ENCODE measurements around the gene SHBG. TPM values are rescaled to one million over a fixed set of nuclear protein-coding genes. Genes with fewer than 3 reads are reported as not detected.

The SHBG gene
- total RNA-seq, 1 experiment from 2014 or later = not detected

DNA sequence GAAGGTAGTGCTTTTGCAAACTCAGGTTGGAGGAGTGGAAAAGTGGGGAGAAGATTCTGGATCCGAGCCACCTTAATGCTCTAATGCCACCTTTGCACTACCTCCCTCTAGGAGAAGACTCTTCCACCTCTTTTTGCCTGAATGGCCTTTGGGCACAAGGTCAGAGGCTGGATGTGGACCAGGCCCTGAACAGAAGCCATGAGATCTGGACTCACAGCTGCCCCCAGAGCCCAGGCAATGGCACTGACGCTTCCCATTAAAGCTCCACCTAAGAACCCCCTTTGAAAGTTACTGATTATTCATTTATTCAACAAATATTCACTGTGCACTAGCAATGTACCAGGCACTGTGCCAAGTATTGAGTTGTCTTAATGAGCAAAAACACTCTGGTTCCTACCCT lies 3.2 kb downstream of the SHBG start:
- peak; percentile 48; the same call in 1 of the 2 replicates for ATAC-seq

More for the DNA sequence above, 3.2 kb downstream of the SHBG start:
- Histone ChIP-seq H3K36me3 (ENCODE audit: control insufficient read depth in 1 of 2, insufficient read depth in 2 of 2, low read length in 2 of 2) (no peaks in the 10 kb centered on the region), H2AFZ (ENCODE audit: low read depth, low read length, poor library complexity, severe bottlenecking) (no peak overlapping the region), H3K9me3 (ENCODE audit: control insufficient read depth in 1 of 2, insufficient read depth in 1 of 2, low read depth in 1 of 2, low read length in 2 of 2) (no peaks in the 10 kb centered on the region), H3K27me3 (ENCODE audit: insufficient read depth, low read length) (no peaks in the 10 kb centered on the region), H3K27ac (ENCODE audit: low read depth, low read length) (no peak overlapping the region), H4K20me1 (ENCODE audit: insufficient read depth) (no peaks in the 10 kb centered on the region), H3K4me3 (replicated peaks in 1 of 2; ENCODE audit: low read depth in 1 of 2, low read length in 2 of 2) (no peak overlapping the region), H3K79me2 (ENCODE audit: insufficient read depth, low read length) (no peaks in the 10 kb centered on the region), H3K9ac (ENCODE audit: low read length) (no peak overlapping the region), H3K4me1 (ENCODE audit: control insufficient read depth in 1 of 2, insufficient read depth in 2 of 2, low read length in 2 of 2) (peaks cover 1 to 7% of the 10 kb centered on the region in 2 experiments; a peak in 3 of 4 replicates), H3K4me2 (ENCODE audit: low read length) (no peak overlapping the region), H3K9me2 (ENCODE audit: insufficient read depth) (no peaks in the 10 kb centered on the region)
- ChIA-PET RAD21 (ENCODE audit: low non-redundant PET in 1 of 2, low total read pairs in 2 of 2, uncharacterized antibody in 2 of 2, unreplicated experiment in 2 of 2) (interaction anchor here (1.0 kb wide), 2 partner anchors 54 kb away, joined by 3 to 5 read pairs; partner anchors contain the start of gene TP53 (in 2 of the 2)), CTCF (interaction anchor here (0.6 to 5.4 kb wide), 13 partner anchors 9 to 408 kb away, joined by 3 to 54 read pairs (median 4); partner anchors contain the start of genes MPDU1, TP53 and WRAP53), POLR2A (interaction anchor here (1.0 to 3.7 kb wide), 3 partner anchors 12 to 54 kb away, joined by 5 to 31 read pairs (median 6); partner anchors contain the start of genes MPDU1, TP53 and WRAP53)
- no peak for TF ChIP-seq CBX3 (IDR thresholded peaks at IDR 0.05; ENCODE audit: low read depth)
- 0 out of 6 replicates have a peak, but pooled peaks of 1 of the 3 experiments have one; percentile 12 for TF ChIP-seq CTCF (IDR thresholded peaks at IDR 0.05 in 2 of 3, conservative IDR thresholded peaks at IDR 0.05 in 1 of 3; ENCODE audit: borderline replicate concordance in 1 of 3, insufficient read depth in 1 of 3, low read depth in 2 of 3, low read length in 2 of 3)
- intact Hi-C loops (cut with micrococcal nuclease) = loop anchor here (5.0 kb wide), 1 partner anchor 424 kb away; no protein-coding TSS in a partner anchor
- no TSS peak for BruUV-seq (replicated peaks)
- DNase-seq (ENCODE audit: low read depth, low spot score) = no peak
